Measurements from ENCODE around the gene TECPR1.

The TECPR1 gene

GRCh38 chr7:98189559-98189958 lies 62.5 kb downstream of the TECPR1 start:
- DNase-seq (ENCODE audit: low read depth in 2 of 2) = no peak

- DNase-seq (ENCODE audit: low read depth in 2 of 2) = no peak
Measured at GRCh38 chr7:98187138-98187502, 64.9 kb downstream of the TECPR1 start.

- DNase-seq (ENCODE audit: low read depth in 2 of 2) = no peak
Measured at GRCh38 chr7:98186452-98187137, 65.4 kb downstream of the TECPR1 start.

GRCh38 chr7:98185101-98185500 lies 66.9 kb downstream of the TECPR1 start:
- DNase-seq (ENCODE audit: low read depth in 2 of 2) = no peak

GRCh38 chr7:98180751-98181150 lies 71.3 kb downstream of the TECPR1 start:
- DNase-seq (ENCODE audit: low read depth in 2 of 2) = no peak

- no peak for DNase-seq (ENCODE audit: low read depth in 2 of 2)
Measured at GRCh38 chr7:98178762-98179490, 73.1 kb downstream of the TECPR1 start.

GRCh38 chr7:98178321-98178720 lies 73.7 kb downstream of the TECPR1 start:
- DNase-seq (ENCODE audit: low read depth in 2 of 2) = no peak

GRCh38 chr7:98177553-98177952 lies 74.5 kb downstream of the TECPR1 start:
- no peak for DNase-seq (ENCODE audit: low read depth in 2 of 2)

- no peak for DNase-seq (ENCODE audit: low read depth in 2 of 2)
Measured at GRCh38 chr7:98175260-98175940, 76.6 kb downstream of the TECPR1 start.

GRCh38 chr7:98174334-98175259 lies 77.4 kb downstream of the TECPR1 start:
- DNase-seq (ENCODE audit: low read depth in 2 of 2) = no peak

GRCh38 chr7:98171449-98171848 lies 80.6 kb downstream of the TECPR1 start:
- no peak for DNase-seq (ENCODE audit: low read depth in 2 of 2)

- no peak for DNase-seq (ENCODE audit: low read depth in 2 of 2)
Measured at GRCh38 chr7:98170966-98171365, 81.1 kb downstream of the TECPR1 start.

GRCh38 chr7:98168904-98169621 lies 83.0 kb downstream of the TECPR1 start:
- DNase-seq (ENCODE audit: low read depth in 2 of 2) = no peak

- peak; percentile 30 to 31 for DNase-seq (ENCODE audit: low read depth in 2 of 2)
Measured at GRCh38 chr7:98168181-98168903, 83.7 kb downstream of the TECPR1 start.

GRCh38 chr7:98167653-98168052 lies 84.4 kb downstream of the TECPR1 start:
- DNase-seq (ENCODE audit: low read depth in 2 of 2) = no peak

- no peak for DNase-seq (ENCODE audit: low read depth in 2 of 2)
Measured at GRCh38 chr7:98166668-98166970, 85.4 kb downstream of the TECPR1 start.

GRCh38 chr7:98165827-98166667 lies 86.0 kb downstream of the TECPR1 start:
- no peak for DNase-seq (ENCODE audit: low read depth in 2 of 2)
